ENCODE results near the gene PRDM16. TPM values are rescaled to one million over a fixed set of nuclear protein-coding genes. Genes with fewer than 3 reads are reported as not detected.

The PRDM16 gene
- total RNA-seq, 4 donors from 2014 or later, result 0.41 to 0.95 TPM; not detected in 2

DNA sequence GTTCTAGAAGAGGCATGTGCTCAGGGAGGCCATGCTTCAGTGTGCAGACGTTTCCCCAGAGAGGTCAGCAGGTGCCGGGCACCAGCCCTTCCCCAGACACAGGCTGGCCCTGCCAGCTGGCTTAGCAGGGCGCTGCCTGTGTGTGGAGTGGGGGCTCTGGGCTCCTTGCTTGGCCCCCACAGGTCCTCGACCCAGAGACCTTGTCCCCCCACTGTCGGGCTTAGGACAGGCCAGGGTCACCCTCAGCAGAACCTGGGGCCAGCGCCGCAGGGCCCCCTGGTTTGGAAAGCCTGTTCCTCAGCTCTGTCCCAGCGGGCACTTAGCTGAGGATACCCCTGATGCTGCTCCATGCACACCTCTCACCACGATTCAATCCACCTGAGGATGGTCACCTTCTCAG is 213.2 kb downstream of the PRDM16 start:
- H3K27ac ChIP-seq, result no peak overlapping the region
- peaks cover 36% of the 10 kb centered on the region for H3K27me3 ChIP-seq
- H3K4me3 ChIP-seq, result no peak overlapping the region
- 89% methylated on average over 8 of the region's 9 CpGs; no CpG with 5 or more reads in 1 of the 2 donors for WGBS, 2 donors (ENCODE audit: low coverage in 1 of 2)
- no peak for DNase-seq
- H3K36me3 ChIP-seq, result no peaks in the 10 kb centered on the region
- no peaks in the 10 kb centered on the region for H3K4me1 ChIP-seq
- intact Hi-C loops (cut with DNase I; ENCODE audit: low total_unique reads) (loop anchor here (5.0 kb wide), 1 partner anchor 270 kb away; no protein-coding TSS in a partner anchor), in situ Hi-C loops (cut with MboI; ENCODE audit: low pct_ligation_motif_present in 1 of 4, low pct_unique_long_range_greater_than_20kb in 1 of 4, low sequenced_read_pairs in 3 of 4) (no loop called here)
- TF ChIP-seq POLR2AphosphoS5 (IDR thresholded peaks at IDR 0.05), result no peak
- no peak for TF ChIP-seq EP300 (IDR thresholded peaks at IDR 0.05; ENCODE audit: low read depth)
- TF ChIP-seq POLR2A (IDR thresholded peaks at IDR 0.05), result no peak
- TF ChIP-seq, protein P1, sequence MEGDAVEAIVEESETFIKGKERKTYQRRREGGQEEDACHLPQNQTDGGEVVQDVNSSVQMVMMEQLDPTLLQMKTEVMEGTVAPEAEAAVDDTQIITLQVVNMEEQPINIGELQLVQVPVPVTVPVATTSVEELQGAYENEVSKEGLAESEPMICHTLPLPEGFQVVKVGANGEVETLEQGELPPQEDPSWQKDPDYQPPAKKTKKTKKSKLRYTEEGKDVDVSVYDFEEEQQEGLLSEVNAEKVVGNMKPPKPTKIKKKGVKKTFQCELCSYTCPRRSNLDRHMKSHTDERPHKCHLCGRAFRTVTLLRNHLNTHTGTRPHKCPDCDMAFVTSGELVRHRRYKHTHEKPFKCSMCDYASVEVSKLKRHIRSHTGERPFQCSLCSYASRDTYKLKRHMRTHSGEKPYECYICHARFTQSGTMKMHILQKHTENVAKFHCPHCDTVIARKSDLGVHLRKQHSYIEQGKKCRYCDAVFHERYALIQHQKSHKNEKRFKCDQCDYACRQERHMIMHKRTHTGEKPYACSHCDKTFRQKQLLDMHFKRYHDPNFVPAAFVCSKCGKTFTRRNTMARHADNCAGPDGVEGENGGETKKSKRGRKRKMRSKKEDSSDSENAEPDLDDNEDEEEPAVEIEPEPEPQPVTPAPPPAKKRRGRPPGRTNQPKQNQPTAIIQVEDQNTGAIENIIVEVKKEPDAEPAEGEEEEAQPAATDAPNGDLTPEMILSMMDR (IDR thresholded peaks at IDR 0.05), result no peak
- H3K9me3 ChIP-seq, result no peaks in the 10 kb centered on the region

DNA sequence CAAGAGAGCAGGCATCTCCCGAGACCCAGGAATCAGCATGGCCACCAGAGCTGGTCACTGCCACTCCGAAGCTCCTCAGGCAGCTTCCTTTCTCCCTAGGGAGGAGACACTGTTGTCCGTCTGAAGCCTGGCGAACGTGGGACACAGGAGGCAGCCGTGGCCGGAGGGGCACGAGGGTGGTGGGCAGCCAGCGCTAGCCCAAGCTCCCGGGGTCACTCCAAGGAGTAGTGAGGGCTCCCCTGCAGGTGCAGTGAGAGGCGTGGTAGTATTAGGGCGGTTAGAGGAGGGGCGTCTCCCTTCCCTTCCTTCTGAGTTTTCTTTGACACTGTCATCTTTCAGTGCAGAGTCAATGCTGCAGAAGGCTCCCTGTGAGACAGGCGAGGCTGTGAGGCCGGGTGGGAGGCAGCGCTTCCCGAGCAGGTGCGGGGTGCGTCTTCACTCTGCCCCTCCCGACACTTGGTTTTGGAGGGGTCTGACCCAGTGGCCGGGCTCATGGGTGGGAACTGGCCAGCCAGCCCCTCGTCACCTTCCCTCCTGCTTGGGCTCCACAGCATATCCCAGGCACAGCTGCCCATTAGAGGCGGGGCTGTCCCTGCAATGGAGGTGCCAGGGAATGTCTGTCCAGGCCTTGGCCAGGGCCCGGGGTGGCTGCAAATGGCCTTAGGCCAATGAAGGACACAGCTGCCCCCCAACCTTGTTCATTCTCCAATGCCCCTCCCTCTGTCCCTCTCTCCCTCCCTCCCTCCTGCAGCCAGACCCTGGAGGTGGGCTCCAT is 213.8 kb downstream of the PRDM16 start:
- TF ChIP-seq, protein P1 (IDR thresholded peaks at IDR 0.05), result no peak
- TF ChIP-seq POLR2A (IDR thresholded peaks at IDR 0.05) (no peak), POLR2AphosphoS5 (IDR thresholded peaks at IDR 0.05) (no peak), EP300 (IDR thresholded peaks at IDR 0.05; ENCODE audit: low read depth) (no peak)
- WGBS, 2 donors (ENCODE audit: low coverage in 1 of 2), result 80% methylated on average over 24 of the region's 24 CpGs; no CpG with 5 or more reads in 1 of the 2 donors
- intact Hi-C loops (cut with DNase I; ENCODE audit: low total_unique reads), result loop anchor here (5.0 kb wide), 1 partner anchor 271 kb away; no protein-coding TSS in a partner anchor
- H3K27me3 ChIP-seq, result peaks cover 36% of the 10 kb centered on the region
- DNase-seq, result no peak
- no peak overlapping the region for H3K27ac ChIP-seq
- no peak overlapping the region for H3K4me3 ChIP-seq
- H3K4me1 ChIP-seq, result no peaks in the 10 kb centered on the region
- no peaks in the 10 kb centered on the region for H3K9me3 ChIP-seq
- H3K36me3 ChIP-seq, result no peaks in the 10 kb centered on the region
- in situ Hi-C loops (cut with MboI; ENCODE audit: low pct_ligation_motif_present in 1 of 4, low pct_unique_long_range_greater_than_20kb in 1 of 4, low sequenced_read_pairs in 3 of 4), result no loop called here

DNA sequence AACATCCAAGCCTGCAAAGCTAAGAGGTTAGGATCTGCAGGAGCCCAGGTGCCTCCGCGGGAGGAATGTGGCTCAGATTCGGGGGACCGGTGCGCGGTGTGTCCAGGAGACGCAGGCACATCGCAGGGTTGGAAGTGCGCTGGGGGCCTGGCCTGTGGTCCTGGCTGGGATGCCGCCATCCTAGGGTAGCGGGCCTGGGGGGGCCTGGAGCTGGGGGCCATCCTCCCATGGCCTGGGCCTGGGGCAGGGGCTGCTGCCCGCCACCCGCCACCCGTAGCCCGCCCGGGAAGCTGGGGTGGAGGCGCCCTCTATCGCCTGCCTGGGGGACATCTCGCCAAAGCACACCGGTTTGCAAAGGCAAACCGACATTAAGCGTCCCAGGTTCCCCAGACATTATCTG is 214.8 kb downstream of the PRDM16 start:
- no peaks in the 10 kb centered on the region for H3K9me3 ChIP-seq
- in situ Hi-C loops (cut with MboI; ENCODE audit: low pct_ligation_motif_present in 1 of 4, low pct_unique_long_range_greater_than_20kb in 1 of 4, low sequenced_read_pairs in 3 of 4) (no loop called here), intact Hi-C loops (cut with DNase I; ENCODE audit: low total_unique reads) (loop anchor here (5.0 kb wide), 1 partner anchor 272 kb away; no protein-coding TSS in a partner anchor)
- no peak overlapping the region for H3K27ac ChIP-seq
- H3K36me3 ChIP-seq, result no peaks in the 10 kb centered on the region
- no peak overlapping the region for H3K4me3 ChIP-seq
- TF ChIP-seq, protein P1 (IDR thresholded peaks at IDR 0.05), result peak; percentile 57 to 69 (median 65)
- no peak for TF ChIP-seq EP300 (IDR thresholded peaks at IDR 0.05; ENCODE audit: low read depth)
- DNase-seq, result peak; percentile 16
- peaks cover 36% of the 10 kb centered on the region for H3K27me3 ChIP-seq
- no peaks in the 10 kb centered on the region for H3K4me1 ChIP-seq
- 44% methylated on average over 19 of the region's 22 CpGs; no CpG with 5 or more reads in 1 of the 2 donors for WGBS, 2 donors (ENCODE audit: low coverage in 1 of 2)

DNA sequence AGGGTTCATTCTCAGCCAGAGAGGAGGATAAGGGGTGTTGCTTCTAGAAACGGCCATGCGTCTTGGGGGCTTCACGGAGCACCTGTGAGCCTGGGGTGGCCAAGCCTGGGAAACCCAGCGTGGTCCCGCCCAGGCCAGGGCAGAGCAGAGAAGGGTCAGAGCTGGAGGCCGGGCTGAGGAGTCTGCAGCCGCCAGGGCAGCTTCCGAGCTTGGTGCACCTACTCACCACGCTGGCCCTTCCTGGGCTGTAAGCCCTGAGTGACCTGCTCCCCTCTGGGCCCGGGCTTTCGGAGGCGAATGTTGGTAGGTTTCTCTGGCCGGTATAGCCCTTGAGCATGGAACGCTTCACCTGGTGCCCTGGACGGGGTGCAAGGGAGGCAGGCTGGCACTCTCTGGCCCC is 215.7 kb downstream of the PRDM16 start:
- in situ Hi-C loops (cut with MboI; ENCODE audit: low pct_ligation_motif_present in 1 of 4, low pct_unique_long_range_greater_than_20kb in 1 of 4, low sequenced_read_pairs in 3 of 4) (no loop called here), intact Hi-C loops (cut with DNase I; ENCODE audit: low total_unique reads) (loop anchor here (5.0 kb wide), 1 partner anchor 272 kb away; no protein-coding TSS in a partner anchor)
- Histone ChIP-seq H3K4me1 (no peaks in the 10 kb centered on the region), H3K4me3 (no peak overlapping the region), H3K27ac (no peak overlapping the region), H3K27me3 (peaks cover 36% of the 10 kb centered on the region), H3K9me3 (no peaks in the 10 kb centered on the region), H3K36me3 (no peaks in the 10 kb centered on the region)
- 76% methylated on average over 8 of the region's 15 CpGs; no CpG with 5 or more reads in 1 of the 2 donors for WGBS, 2 donors (ENCODE audit: low coverage in 1 of 2)
- TF ChIP-seq EP300 (IDR thresholded peaks at IDR 0.05; ENCODE audit: low read depth) (no peak), POLR2A (IDR thresholded peaks at IDR 0.05) (no peak), POLR2AphosphoS5 (IDR thresholded peaks at IDR 0.05) (no peak)
- TF ChIP-seq, protein P1 (IDR thresholded peaks at IDR 0.05), result no peak
- no peak for DNase-seq
